Immature natural killer cell (primary cell): ENCODE data around the gene FRMD4B. TPM values are rescaled to one million over a fixed set of nuclear protein-coding genes. Genes with fewer than 3 reads are reported as not detected.
"Not testable (repeated sequence)": the region's sequence is repeated elsewhere in the genome, so short reads cannot be mapped to it uniquely, and the experiment has no call there.

Experiments used
- DNase-seq, 3 donors: peaks; one replicate each; pipeline ENCODE4 v3.0.0; 2022; ENCODE audit warnings: mixed read lengths in 1 of 3
- H3K27ac Mint-ChIP-seq, 6 donors: one replicate each; pipeline ENCODE4 v1.8.0; 2020; ENCODE audit warnings: mixed read lengths in 6 of 6, mild to moderate bottlenecking in 5 of 6, inconsistent platforms in 4 of 6, moderate library complexity in 3 of 6
- H3K27me3 Mint-ChIP-seq, 3 donors: one replicate each; pipeline ENCODE4 v1.8.0; 2020 to 2021; ENCODE audit warnings: low read depth in 3 of 3, mild to moderate bottlenecking in 3 of 3, mixed read lengths in 3 of 3, moderate library complexity in 3 of 3, inconsistent platforms in 1 of 3
- H3K36me3 Mint-ChIP-seq, 3 donors: one replicate each; pipeline ENCODE4 v1.8.0; 2020; ENCODE audit warnings: mixed read lengths in 3 of 3, inconsistent platforms in 2 of 3, mild to moderate bottlenecking in 2 of 3
- H3K4me1 Mint-ChIP-seq, 2 donors: one replicate each; pipeline ENCODE4 v1.8.0; 2020; ENCODE audit warnings: inconsistent platforms in 2 of 2, mild to moderate bottlenecking in 2 of 2, mixed read lengths in 2 of 2, moderate library complexity in 1 of 2
- H3K4me3 Mint-ChIP-seq, 5 donors: one replicate each; pipeline ENCODE4 v1.8.0; 2020; ENCODE audit warnings: mild to moderate bottlenecking in 5 of 5, mixed read lengths in 5 of 5, inconsistent platforms in 3 of 5, moderate library complexity in 3 of 5
- H3K9me3 Mint-ChIP-seq, 6 donors: one replicate each; pipeline ENCODE4 v1.8.0; 2020; ENCODE audit warnings: mild to moderate bottlenecking in 6 of 6, mixed read lengths in 6 of 6, inconsistent platforms in 4 of 6, moderate library complexity in 3 of 6
- polyA plus RNA-seq, 3 donors: library from polyadenylated mRNA; unstranded; fragments of 300-500 nt; fragmentation: Illumina TruSeq; gene quantifications; one replicate each; pipeline ENCODE4 v1.2.3, GENCODE V29; 2021

FRMD4B gene
- polyA plus RNA-seq, 3 donors from 2014 or later, result 1.3 to 16.1 (median 5.4) TPM

DNA sequence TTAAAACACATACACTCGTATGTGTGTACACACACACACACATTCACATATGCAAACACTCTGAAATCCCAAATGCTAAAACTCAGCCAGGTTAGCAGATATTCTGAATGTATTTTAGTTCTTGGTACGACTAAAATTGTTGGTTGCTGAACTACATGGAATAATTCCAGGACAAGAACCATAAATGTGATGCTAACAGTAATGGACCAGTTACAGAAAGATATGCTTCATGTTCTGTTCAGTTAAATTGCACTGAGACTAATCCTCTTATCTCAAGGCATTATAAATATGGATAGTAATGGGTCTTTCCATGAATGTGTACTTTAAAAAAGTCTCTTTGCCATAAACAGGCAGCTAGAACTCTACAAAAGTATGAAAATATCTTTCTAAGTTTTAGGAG is 113.3 kb downstream of the FRMD4B start:
- H3K4me1 Mint-ChIP-seq, result no peaks in the 10 kb centered on the region

DNA sequence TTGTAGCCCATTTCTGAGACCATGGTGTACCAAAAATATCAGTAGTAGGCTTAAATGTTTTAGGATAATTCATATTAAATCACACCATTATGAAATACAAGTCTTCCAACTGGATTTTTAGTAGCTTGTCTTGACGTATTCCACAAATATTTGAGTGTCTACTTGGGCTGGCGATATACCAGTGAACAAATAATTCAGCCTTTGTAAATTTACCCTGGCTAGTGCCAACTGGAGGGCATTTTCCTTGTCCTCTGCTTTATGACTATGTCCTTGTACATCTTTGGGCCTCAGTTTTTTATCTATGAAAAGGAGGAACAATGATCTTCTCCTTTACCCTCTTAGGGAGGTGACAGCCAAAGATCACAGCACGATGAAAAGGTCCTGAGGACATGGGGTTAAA is 114.8 kb downstream of the FRMD4B start:
- H3K9me3 Mint-ChIP-seq, result no peaks in the 10 kb centered on the region
- H3K36me3 Mint-ChIP-seq, result no peaks in the 10 kb centered on the region
- H3K27ac Mint-ChIP-seq, result no peak overlapping the region
- H3K4me1 Mint-ChIP-seq, result peaks cover 2 to 7% of the 10 kb centered on the region in 2 donors
- DNase-seq, result no peak
- H3K4me3 Mint-ChIP-seq, result no peak overlapping the region
- peaks cover 0 to 2% (median 0%) of the 10 kb centered on the region in 3 donors for H3K27me3 Mint-ChIP-seq

More for the DNA sequence above, 113.3 kb downstream of the FRMD4B start:
- H3K27ac Mint-ChIP-seq, result no peak overlapping the region
- H3K27me3 Mint-ChIP-seq, result peaks cover 0 to 2% (median 0%) of the 10 kb centered on the region in 3 donors
- no peak for DNase-seq
- H3K9me3 Mint-ChIP-seq, result no peaks in the 10 kb centered on the region
- H3K36me3 Mint-ChIP-seq, result no peaks in the 10 kb centered on the region
- H3K4me3 Mint-ChIP-seq, result no peak overlapping the region

GRCh38 chr3:69266585-69266984 is 119.3 kb downstream of the FRMD4B start:
- Mint-ChIP-seq H3K27ac (peak overlapping the region in 3 of 6 donors; percentile 13 to 64 (median 29)), H3K9me3 (no peaks in the 10 kb centered on the region), H3K4me1 (peaks cover 5 to 12% of the 10 kb centered on the region in 2 donors), H3K27me3 (peaks cover 0 to 4% (median 0%) of the 10 kb centered on the region in 3 donors), H3K36me3 (no peaks in the 10 kb centered on the region), H3K4me3 (no peak overlapping the region)
- no peak for DNase-seq

- not testable (repeated sequence) for H3K27me3 Mint-ChIP-seq, H3K9me3 Mint-ChIP-seq, H3K36me3 Mint-ChIP-seq, DNase-seq, H3K4me3 Mint-ChIP-seq
- Mint-ChIP-seq H3K4me1 (peaks cover 5 to 12% of the 10 kb centered on the region in 2 donors), H3K27ac (peak overlapping the region in 2 of 6 donors; percentile 29 to 64)
These were observed 119.8 kb downstream of the FRMD4B start for GRCh38 chr3:69266071-69266470.

DNA sequence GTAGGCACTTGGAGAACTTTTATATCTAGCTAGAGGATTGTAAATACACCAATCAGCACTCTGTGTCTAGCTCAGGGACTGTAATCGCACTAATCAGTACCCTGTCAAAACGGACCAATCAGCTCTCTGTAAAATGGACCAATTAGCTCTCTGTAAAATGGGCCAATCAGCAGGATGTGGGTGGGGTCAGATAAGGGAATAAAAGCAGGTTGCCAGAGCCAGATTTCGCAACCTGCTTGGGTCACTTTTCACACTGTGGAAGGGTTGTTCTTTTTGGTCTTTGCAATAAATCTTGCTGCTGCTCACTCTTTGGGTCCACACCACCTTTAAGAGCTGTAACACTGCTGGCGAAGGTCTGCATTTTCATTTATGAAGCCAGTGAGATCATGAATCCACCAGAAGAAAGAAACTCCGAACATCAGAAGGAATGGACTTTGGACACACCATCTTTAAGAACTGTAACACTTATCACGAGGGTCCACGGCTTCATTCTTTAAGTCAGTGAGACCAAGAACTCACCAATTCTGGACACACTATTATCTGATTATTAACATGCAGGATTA is 125.0 kb downstream of the FRMD4B start:
- not testable (repeated sequence) for H3K9me3 Mint-ChIP-seq, H3K36me3 Mint-ChIP-seq, H3K4me3 Mint-ChIP-seq, DNase-seq, H3K27me3 Mint-ChIP-seq, H3K4me1 Mint-ChIP-seq, H3K27ac Mint-ChIP-seq

DNA sequence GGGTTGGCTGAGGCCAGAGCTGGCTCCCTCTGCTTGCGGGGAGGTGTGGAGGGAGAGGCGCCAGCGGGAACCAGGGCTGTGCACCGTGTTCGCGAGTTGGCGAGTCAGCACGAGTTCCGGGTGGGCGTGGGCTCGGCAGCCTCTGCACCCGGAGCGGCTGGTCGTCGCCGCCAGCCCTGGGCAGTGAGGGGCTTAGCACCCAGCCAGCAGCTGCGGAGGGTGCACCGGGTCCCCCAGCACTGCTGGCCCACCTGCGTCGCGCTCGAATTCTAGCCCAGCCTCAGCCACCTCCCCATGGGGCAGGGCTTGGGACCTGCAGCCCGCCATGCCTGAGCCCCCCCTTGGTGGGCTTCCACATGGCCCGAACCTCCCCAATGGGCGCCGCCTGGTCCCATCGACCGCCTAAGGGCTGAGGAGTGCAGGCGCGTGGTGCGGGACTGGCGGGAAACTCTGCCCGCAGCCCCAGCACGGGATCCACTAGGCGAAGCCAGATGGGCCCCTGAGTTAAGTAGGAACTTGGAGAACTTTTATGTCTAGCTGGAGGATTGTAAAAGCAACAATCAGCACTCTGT is 125.6 kb downstream of the FRMD4B start:
- DNase-seq, result no peak
- H3K36me3 Mint-ChIP-seq, result peaks cover 0 to 3% (median 0%) of the 10 kb centered on the region in 3 donors
- no peak overlapping the region for H3K4me3 Mint-ChIP-seq
- no peak overlapping the region for H3K27ac Mint-ChIP-seq
- no peaks in the 10 kb centered on the region for H3K4me1 Mint-ChIP-seq
- no peaks in the 10 kb centered on the region for H3K9me3 Mint-ChIP-seq
- peaks cover 0 to 4% (median 0%) of the 10 kb centered on the region in 3 donors for H3K27me3 Mint-ChIP-seq

DNA sequence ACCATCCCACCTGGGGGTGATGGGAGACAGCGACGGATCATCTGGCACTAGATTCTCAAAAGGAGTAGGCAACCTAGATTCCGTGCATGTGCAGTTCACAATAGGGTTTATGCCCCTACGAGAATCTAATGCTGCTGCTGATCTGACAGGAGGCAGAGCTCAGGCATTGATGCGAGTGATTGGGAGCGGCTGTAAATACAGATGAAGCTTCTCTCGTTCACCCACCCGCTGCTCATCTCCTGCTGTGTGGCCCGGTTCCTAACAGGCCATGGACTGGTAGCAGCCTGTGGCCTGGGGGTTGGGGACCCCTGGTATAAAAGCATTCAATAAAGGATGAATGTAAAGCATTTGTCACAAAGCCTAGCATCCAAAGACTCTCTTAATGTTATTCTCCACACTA is 126.8 kb downstream of the FRMD4B start:
- H3K27ac Mint-ChIP-seq, result no peak overlapping the region

DNA sequence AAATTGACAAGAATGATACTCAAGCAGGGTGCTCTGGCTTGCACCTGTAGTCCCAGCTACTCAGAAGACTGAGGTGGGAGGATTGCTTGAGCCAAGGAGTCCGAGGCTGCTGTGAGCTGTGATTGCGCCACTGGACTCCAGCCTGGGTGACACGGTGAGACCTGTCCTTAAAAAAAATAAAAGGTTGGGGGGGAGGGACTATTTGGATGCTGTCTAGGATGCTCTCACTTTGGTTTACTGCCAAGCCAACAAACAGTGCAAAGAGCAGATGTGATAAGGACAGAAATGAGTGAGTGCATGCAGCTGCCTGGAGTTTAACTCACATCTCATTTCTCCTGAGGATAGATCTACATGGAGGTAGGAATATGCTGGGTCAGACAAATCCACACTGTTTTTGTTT is 130.0 kb downstream of the FRMD4B start:
- H3K36me3 Mint-ChIP-seq, result peaks cover 0 to 4% (median 0%) of the 10 kb centered on the region in 3 donors
- no peaks in the 10 kb centered on the region for H3K4me1 Mint-ChIP-seq
- no peaks in the 10 kb centered on the region for H3K9me3 Mint-ChIP-seq
- H3K27ac Mint-ChIP-seq, result no peak overlapping the region
- H3K27me3 Mint-ChIP-seq, result peaks cover 0 to 4% (median 1%) of the 10 kb centered on the region in 3 donors
- DNase-seq, result no peak
- H3K4me3 Mint-ChIP-seq, result no peak overlapping the region

More for the DNA sequence above, 126.8 kb downstream of the FRMD4B start:
- Mint-ChIP-seq H3K9me3 (no peaks in the 10 kb centered on the region), H3K4me1 (no peaks in the 10 kb centered on the region), H3K27me3 (peaks cover 0 to 5% (median 1%) of the 10 kb centered on the region in 3 donors), H3K36me3 (peaks cover 0 to 3% (median 0%) of the 10 kb centered on the region in 3 donors), H3K4me3 (no peak overlapping the region)
- DNase-seq, result no peak

DNA sequence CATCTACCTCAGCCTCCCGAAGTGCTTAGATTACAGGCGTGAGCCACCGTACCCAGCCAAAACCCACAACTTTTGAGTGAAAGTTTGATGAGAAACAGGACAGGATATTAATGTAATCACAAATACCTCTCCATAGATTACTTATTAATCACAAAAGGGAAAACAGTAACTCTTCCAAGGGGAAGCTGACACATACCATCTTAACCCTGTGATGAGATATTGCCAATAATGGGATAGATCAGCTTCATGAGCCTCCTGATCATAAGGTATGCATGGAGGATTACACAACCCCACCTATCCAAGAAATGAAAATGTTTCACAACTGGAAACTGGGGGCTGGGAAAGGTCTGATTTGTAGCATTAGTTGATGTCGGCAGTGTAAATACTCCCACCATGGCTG is 131.5 kb downstream of the FRMD4B start:
- H3K27ac Mint-ChIP-seq, result no peak overlapping the region
- no peaks in the 10 kb centered on the region for H3K9me3 Mint-ChIP-seq
- DNase-seq, result no peak
- peaks cover 1 to 4% (median 3%) of the 10 kb centered on the region in 3 donors for H3K27me3 Mint-ChIP-seq
- peaks cover 0 to 3% (median 0%) of the 10 kb centered on the region in 3 donors for H3K36me3 Mint-ChIP-seq
- H3K4me3 Mint-ChIP-seq, result no peak overlapping the region
- H3K4me1 Mint-ChIP-seq, result no peaks in the 10 kb centered on the region

DNA sequence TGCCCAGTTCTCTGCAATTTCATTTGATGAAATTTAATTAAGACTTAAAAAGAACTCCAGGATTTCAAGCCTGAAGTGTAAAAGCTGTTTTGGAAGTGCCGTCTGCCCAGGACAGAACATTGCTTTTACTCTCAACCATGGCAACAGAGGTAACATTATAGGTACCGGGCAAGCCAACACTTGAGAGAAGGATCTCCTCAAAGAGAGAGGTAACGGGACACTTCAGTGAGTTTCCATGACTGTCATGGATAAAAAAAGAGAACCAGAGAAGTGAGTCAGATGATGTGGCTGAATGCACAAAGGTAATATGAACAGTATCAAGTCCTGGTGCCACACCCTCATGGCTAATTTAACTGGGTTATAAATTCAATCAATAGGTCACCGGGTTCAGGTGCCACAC is 133.3 kb downstream of the FRMD4B start:
- H3K27ac Mint-ChIP-seq, result no peak overlapping the region
- DNase-seq, result no peak
- H3K9me3 Mint-ChIP-seq, result no peaks in the 10 kb centered on the region
- peaks cover 0 to 3% (median 0%) of the 10 kb centered on the region in 3 donors for H3K36me3 Mint-ChIP-seq
- no peaks in the 10 kb centered on the region for H3K4me1 Mint-ChIP-seq
- no peak overlapping the region for H3K4me3 Mint-ChIP-seq
- peaks cover 1 to 4% (median 3%) of the 10 kb centered on the region in 3 donors for H3K27me3 Mint-ChIP-seq

- peaks cover 0 to 3% (median 0%) of the 10 kb centered on the region in 3 donors for H3K36me3 Mint-ChIP-seq
- DNase-seq, result no peak
- peaks cover 1 to 4% (median 3%) of the 10 kb centered on the region in 3 donors for H3K27me3 Mint-ChIP-seq
- no peak overlapping the region for H3K4me3 Mint-ChIP-seq
- no peaks in the 10 kb centered on the region for H3K9me3 Mint-ChIP-seq
- H3K27ac Mint-ChIP-seq, result no peak overlapping the region
- H3K4me1 Mint-ChIP-seq, result no peaks in the 10 kb centered on the region
These were observed 133.7 kb downstream of the FRMD4B start for GRCh38 chr3:69252141-69252540.

DNA sequence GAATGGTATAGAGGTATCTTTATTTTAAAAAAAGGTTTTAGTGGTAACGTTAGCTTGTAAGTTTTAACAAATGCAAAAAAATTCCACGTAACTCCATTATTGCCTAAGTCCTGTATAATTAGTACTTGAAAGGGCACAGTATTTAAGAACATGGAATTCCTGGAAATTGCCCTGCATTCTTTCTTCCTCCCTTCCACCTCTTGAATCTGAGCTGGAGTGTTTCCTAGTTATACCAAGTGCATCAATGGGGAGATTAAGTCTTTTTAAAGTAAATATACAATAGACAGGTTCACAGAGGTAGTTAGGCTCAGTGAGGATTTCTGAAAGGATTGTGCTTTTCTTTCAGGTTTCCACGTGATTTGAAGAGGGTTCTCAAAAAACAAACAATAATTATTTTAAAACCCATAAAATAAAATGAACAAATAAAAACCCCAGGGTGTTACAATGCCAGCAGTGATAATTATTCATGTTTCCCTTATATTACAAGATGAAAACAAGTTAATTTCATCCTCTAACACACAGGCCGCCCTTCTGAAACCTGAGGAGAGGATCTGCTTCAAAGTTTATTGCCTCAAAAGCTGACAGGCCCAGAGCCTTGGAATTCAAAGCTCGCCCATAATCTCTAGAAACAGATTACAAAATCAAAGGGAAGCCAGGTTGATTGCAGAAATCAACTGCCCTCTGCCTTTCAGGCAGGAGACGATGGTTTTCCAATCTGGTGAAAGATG is 134.6 kb downstream of the FRMD4B start:
- Mint-ChIP-seq H3K4me1 (no peaks in the 10 kb centered on the region), H3K27ac (no peak overlapping the region), H3K36me3 (peaks cover 0 to 3% (median 0%) of the 10 kb centered on the region in 3 donors), H3K4me3 (no peak overlapping the region), H3K9me3 (no peaks in the 10 kb centered on the region), H3K27me3 (peaks cover 1 to 3% (median 3%) of the 10 kb centered on the region in 3 donors)
- no peak for DNase-seq

DNA sequence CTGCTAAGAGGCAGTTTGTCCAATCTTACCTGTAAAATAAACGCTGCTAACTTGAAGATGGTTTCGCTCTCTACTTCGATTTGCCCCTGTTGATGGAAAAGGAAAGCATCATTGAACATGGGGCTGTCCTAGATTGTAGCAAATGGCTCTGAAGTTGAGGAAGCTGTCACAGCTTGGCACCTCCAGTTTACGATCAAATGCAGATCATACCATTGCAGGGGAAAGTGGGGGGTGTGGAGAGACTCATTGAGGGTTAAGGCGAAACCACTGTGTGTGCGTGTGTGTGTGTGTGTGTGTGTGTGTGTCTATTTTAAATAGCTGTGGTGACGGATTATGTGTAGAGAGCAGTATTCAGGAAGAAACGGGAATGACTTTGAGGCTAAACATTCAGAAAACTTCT is 135.9 kb downstream of the FRMD4B start:
- Mint-ChIP-seq H3K4me1 (no peaks in the 10 kb centered on the region), H3K4me3 (peak overlapping the region in 1 of 5 donors; percentile 4), H3K27ac (peak overlapping the region in 2 of 6 donors; percentile 42 to 75), H3K9me3 (no peaks in the 10 kb centered on the region), H3K36me3 (peaks cover 0 to 3% (median 0%) of the 10 kb centered on the region in 3 donors), H3K27me3 (peaks cover 1 to 3% (median 3%) of the 10 kb centered on the region in 3 donors)
- DNase-seq, result no peak

DNA sequence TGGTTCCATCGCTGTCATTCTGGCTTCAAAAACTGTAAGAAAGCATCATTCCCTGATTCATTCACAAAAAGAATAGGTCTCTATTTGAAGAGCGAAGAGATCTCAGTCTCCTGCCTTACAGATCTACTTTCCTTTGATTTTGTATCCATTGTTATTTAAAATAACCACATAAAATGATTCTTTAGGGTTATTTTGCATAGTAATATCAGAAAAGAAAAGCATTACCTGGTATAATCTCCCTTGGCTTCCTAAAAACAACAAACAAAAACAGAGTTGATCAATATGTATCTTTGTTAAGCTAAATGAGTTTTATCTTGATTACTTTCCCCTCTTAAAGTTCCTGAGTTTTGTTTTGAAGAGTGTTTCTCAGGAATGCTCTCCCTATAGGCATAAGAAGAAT is 136.9 kb downstream of the FRMD4B start:
- Mint-ChIP-seq H3K36me3 (peaks cover 0 to 3% (median 0%) of the 10 kb centered on the region in 3 donors), H3K4me3 (no peak overlapping the region), H3K27me3 (peaks cover 0 to 3% (median 3%) of the 10 kb centered on the region in 3 donors), H3K4me1 (no peaks in the 10 kb centered on the region), H3K9me3 (no peaks in the 10 kb centered on the region), H3K27ac (no peak overlapping the region)
- DNase-seq, result no peak
